HEK293T (cell line): ENCODE data around the gene SEMA5A.

Source experiments
- CTCF ChIA-PET: fragments of 350-600 bp; formaldehyde crosslinking; extraction: SDS; loops from one replicate; lab custom pipeline; 2021; ENCODE audit warnings: antibody characterized with exemption, inconsistent platforms; lab: Yijun Ruan, JAX
- POLR2A ChIA-PET: fragments of 350-600 bp; formaldehyde crosslinking; extraction: SDS; loops from one replicate; lab custom pipeline; 2020; ENCODE audit warnings: antibody characterized with exemption, inconsistent platforms; lab: Yijun Ruan, JAX
- DNase-seq: peaks from one replicate; pipeline ENCODE4 v3.0.0; 2012; ENCODE audit warnings: mixed read lengths; ENCODE audit errors: extremely low spot score
- ARNT ChIP-seq: fragments of 450-650 bp; IDR thresholded peaks from 2 replicates; pipeline ENCODE4 v1.6.1; 2017; ENCODE audit warnings: mild to moderate bottlenecking
- BHLHE40 ChIP-seq: fragments of 450-650 bp; IDR thresholded peaks from 2 replicates; pipeline ENCODE4 v1.6.1; 2016; ENCODE audit warnings: mild to moderate bottlenecking, moderate library complexity, borderline replicate concordance
- CTBP1 ChIP-seq: fragments of 450-650 bp; IDR thresholded peaks from 2 replicates; pipeline ENCODE4 v1.6.1; 2016; ENCODE audit warnings: borderline replicate concordance
- ELF4 ChIP-seq: fragments of 450-650 bp; IDR thresholded peaks from 2 replicates; pipeline ENCODE4 v1.6.1; 2017; ENCODE audit warnings: antibody characterized with exemption
- FOXA1 ChIP-seq: fragments of 450-650 bp; IDR thresholded peaks from 2 replicates; pipeline ENCODE4 v1.6.1; 2016; ENCODE audit warnings: mild to moderate bottlenecking
- FOXK2 ChIP-seq: fragments of 450-650 bp; IDR thresholded peaks from 2 replicates; pipeline ENCODE4 v1.6.1; 2016; ENCODE audit warnings: mild to moderate bottlenecking
- FOXM1 ChIP-seq: fragments of 450-650 bp; IDR thresholded peaks from 2 replicates; pipeline ENCODE4 v1.6.1; 2017; ENCODE audit warnings: mild to moderate bottlenecking, borderline replicate concordance
- HDGF ChIP-seq: fragments of 450-650 bp; IDR thresholded peaks from 2 replicates; pipeline ENCODE4 v1.6.1; 2017; ENCODE audit warnings: antibody characterized with exemption, borderline replicate concordance
- L3MBTL2 ChIP-seq: fragments of 450-650 bp; conservative IDR thresholded peaks from 2 replicates; pipeline ENCODE4 v1.6.1; 2016; ENCODE audit warnings: mild to moderate bottlenecking
- LEF1 ChIP-seq: fragments of 450-650 bp; IDR thresholded peaks from 2 replicates; pipeline ENCODE4 v1.6.1; 2017; ENCODE audit warnings: mild to moderate bottlenecking, borderline replicate concordance
- NFRKB ChIP-seq: fragments of 450-650 bp; IDR thresholded peaks from 2 replicates; pipeline ENCODE4 v1.6.1; 2016; ENCODE audit warnings: mild to moderate bottlenecking, moderate library complexity
- SP1 ChIP-seq: fragments of 450-650 bp; IDR thresholded peaks from 2 replicates; pipeline ENCODE4 v1.6.1; 2017
- SUZ12 ChIP-seq: fragments of 450-650 bp; IDR thresholded peaks from 2 replicates; pipeline ENCODE4 v1.6.1; 2016; ENCODE audit warnings: mild to moderate bottlenecking
- TARDBP ChIP-seq: fragments of 450-650 bp; IDR thresholded peaks from 2 replicates; pipeline ENCODE4 v1.6.1; 2016
- ZNF384 ChIP-seq: fragments of 450-650 bp; IDR thresholded peaks from 2 replicates; pipeline ENCODE4 v1.6.1; 2016
- TF ChIP-seq, protein P1 (sequence below): fragments of 450-650 bp; IDR thresholded peaks from 2 replicates; pipeline ENCODE4 v1.6.1; 2016

SEMA5A gene

DNA sequence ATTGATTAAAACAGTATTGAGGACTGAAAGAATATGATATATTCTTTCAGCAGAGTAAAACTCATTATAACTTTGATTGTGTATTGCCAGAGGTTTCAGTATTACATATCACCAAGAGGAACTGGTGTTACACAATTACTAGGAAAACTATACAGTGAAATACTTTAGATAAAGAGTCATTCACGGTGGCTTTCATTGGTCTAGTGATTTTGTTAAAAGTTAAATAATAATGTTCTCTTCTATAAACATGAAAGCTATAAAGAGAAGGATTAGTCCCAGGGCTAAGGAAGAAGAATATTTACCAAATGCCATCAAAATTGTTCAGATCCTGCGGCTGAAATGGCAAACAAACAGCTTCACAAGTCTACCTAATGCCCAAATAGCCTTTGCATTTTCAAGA lies 306.2 kb downstream of the SEMA5A start:
- no peak for TF ChIP-seq ARNT
- no peak for TF ChIP-seq L3MBTL2
- no peak for TF ChIP-seq ELF4
- no peak for TF ChIP-seq CTBP1
- CTCF ChIA-PET = no interaction called here
- POLR2A ChIA-PET = no interaction called here
- DNase-seq = no peak

DNA sequence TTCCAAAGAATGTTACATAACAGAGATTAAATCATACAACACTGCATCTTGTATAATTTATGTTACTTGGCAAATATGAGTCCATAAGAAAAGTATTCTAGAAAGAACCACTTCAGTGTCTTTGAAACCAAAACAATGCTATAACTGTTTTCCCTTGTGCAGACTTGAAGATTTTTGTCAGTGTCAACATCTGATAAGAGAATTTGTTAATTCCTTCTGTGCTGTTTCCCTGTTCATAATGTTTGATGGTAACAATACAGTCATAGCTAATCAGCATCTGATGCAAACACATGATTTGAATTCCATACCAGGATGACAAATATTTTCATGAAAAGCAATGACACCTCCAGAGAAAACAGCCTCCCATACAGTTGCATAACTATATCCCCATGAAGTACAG lies 306.8 kb downstream of the SEMA5A start:
- ChIA-PET POLR2A (no interaction called here), CTCF (no interaction called here)
- TF ChIP-seq BHLHE40 (no peak), NFRKB (no peak), ELF4 (no peak), CTBP1 (no peak), LEF1 (no peak), FOXK2 (no peak)
- DNase-seq = no peak

DNA sequence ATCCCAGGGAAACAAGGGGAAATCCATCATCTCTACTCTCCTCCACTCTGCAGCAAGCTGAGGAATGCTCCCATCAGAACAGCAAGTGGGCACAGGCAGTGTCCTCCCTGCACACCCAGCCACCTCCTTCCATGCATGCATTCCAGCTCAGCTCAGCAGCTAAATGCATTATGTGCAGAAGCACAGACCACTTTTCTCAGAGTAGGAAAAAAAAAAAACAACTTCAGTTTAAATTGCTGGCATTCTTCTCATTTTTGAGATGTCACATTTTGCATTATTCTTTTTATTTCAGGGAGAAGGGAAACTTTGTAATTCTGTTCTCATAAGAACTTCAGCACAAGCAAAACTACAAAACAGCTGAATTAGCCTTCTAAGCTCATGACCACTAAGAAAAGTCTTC lies 312.2 kb downstream of the SEMA5A start:
- POLR2A ChIA-PET = no interaction called here
- CTCF ChIA-PET = no interaction called here
- TF ChIP-seq FOXK2 = no peak
- no peak for TF ChIP-seq BHLHE40
- no peak for TF ChIP-seq NFRKB
- TF ChIP-seq TARDBP = no peak
- no peak for TF ChIP-seq SP1
- no peak for TF ChIP-seq FOXA1
- no peak for TF ChIP-seq ARNT
- no peak for TF ChIP-seq ELF4
- no peak for TF ChIP-seq FOXM1
- no peak for TF ChIP-seq L3MBTL2
- TF ChIP-seq SUZ12 = no peak
- TF ChIP-seq HDGF = no peak
- TF ChIP-seq, protein P1, sequence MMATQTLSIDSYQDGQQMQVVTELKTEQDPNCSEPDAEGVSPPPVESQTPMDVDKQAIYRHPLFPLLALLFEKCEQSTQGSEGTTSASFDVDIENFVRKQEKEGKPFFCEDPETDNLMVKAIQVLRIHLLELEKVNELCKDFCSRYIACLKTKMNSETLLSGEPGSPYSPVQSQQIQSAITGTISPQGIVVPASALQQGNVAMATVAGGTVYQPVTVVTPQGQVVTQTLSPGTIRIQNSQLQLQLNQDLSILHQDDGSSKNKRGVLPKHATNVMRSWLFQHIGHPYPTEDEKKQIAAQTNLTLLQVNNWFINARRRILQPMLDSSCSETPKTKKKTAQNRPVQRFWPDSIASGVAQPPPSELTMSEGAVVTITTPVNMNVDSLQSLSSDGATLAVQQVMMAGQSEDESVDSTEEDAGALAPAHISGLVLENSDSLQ = no peak
- TF ChIP-seq LEF1 = no peak
- DNase-seq = no peak

DNA sequence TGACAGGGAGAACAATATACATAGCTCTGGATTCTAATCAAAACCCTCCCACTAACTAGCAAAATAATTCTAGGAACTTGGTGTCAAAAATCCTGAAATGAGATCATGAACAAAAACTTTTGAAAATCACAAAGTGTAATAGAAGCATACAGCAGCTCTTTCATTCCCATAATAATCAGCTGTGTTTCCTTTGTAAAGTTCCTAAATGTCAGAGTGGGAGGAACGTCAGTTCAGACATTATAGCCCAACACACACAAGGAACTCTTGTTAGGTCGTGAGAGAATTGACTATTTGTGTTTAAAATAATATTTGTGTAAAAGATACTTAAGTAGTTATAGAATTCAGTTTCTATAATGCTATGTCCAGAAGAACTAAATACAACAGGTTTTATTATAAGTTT lies 312.8 kb downstream of the SEMA5A start:
- ChIA-PET CTCF (no interaction called here), POLR2A (no interaction called here)
- no peak for TF ChIP-seq BHLHE40
- TF ChIP-seq HDGF = no peak
- no peak for TF ChIP-seq SUZ12
- TF ChIP-seq CTBP1 = no peak
- no peak for TF ChIP-seq FOXA1
- no peak for TF ChIP-seq LEF1
- TF ChIP-seq, protein P1 = no peak
- no peak for TF ChIP-seq TARDBP
- no peak for TF ChIP-seq FOXK2
- no peak for TF ChIP-seq FOXM1
- TF ChIP-seq ARNT = no peak
- no peak for TF ChIP-seq L3MBTL2
- TF ChIP-seq ELF4 = no peak
- no peak for TF ChIP-seq ZNF384
- DNase-seq = no peak

DNA sequence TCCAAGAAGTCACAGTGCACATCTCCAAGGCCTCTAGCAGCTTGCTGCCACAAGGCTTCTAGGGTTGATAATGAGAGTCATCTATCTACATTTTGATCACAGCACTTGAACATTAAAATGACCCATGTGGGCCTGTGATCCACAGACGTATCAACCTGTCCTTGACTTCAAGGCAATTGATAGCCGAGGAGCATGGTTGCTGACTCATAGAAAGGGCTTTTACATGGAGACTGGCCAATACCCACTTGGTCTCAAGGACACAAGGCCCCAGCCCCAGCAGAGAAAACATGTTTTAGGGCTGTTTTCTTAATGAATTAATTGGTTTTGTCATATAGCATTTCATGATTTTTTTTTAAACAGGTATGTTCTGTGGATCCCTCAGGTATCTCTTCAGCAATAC lies 314.0 kb downstream of the SEMA5A start:
- POLR2A ChIA-PET = no interaction called here
- CTCF ChIA-PET = no interaction called here
- TF ChIP-seq L3MBTL2 (no peak), NFRKB (no peak), LEF1 (no peak), HDGF (no peak), ZNF384 (no peak), CTBP1 (no peak)
- no peak for DNase-seq

DNA sequence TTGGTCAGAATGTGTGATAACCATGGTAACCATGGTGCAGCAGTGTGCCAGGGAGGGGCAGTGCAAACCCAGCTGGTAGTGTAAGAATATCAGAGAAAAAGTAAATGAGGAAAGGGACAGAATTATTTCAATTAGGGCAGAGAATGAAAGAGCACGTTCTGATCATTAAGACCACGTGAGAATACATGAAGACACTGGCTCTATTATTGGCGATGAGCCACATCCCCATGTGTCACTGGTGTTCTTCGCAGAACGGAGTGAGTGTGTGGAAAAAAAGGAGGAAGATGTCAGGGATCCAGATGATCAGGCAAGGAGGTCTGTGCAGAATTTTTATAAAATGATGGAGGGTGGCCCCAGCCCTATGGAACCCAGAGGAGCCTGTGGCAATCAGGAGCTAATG lies 315.5 kb downstream of the SEMA5A start:
- ChIA-PET POLR2A (no interaction called here), CTCF (no interaction called here)
- no peak for DNase-seq
- TF ChIP-seq BHLHE40 (no peak), NFRKB (no peak), SUZ12 (no peak), HDGF (no peak), ELF4 (no peak), ZNF384 (no peak), FOXA1 (no peak), ARNT (no peak), TARDBP (no peak), FOXK2 (no peak), LEF1 (no peak), FOXM1 (no peak), SP1 (no peak), L3MBTL2 (no peak), CTBP1 (no peak)
- TF ChIP-seq, protein P1 = no peak

DNA sequence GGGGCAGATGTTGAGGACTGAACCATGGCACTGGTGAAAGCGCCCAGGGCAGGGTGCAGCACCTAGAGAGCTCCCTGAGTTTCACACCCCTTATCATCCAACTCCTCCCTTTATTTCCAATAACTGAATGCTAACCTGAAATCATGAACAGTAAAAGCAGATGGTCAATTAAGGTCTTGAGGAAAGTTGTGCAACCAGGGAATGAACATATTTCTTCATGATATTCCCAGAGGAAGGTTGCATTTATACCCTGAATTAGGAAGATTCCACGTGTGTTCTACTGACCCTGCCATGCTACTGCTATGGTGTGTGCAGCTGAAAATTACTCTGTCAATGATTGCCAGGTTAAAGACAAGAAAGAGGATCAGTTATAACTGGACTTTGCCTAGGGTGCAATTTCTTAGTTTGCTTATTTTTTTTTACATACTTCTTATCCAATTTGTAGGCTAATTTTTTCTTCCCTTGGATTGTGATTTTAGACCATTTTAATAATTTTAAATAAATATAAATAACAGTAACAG lies 319.8 kb downstream of the SEMA5A start:
- POLR2A ChIA-PET = no interaction called here
- CTCF ChIA-PET = no interaction called here
- no peak for TF ChIP-seq CTBP1
- no peak for TF ChIP-seq ARNT
- TF ChIP-seq BHLHE40 = no peak
- TF ChIP-seq TARDBP = no peak
- TF ChIP-seq, protein P1 = no peak
- no peak for TF ChIP-seq FOXK2
- no peak for TF ChIP-seq L3MBTL2
- no peak for TF ChIP-seq LEF1
- no peak for DNase-seq
